ENCODE measurements around the gene MCC.

DNA sequence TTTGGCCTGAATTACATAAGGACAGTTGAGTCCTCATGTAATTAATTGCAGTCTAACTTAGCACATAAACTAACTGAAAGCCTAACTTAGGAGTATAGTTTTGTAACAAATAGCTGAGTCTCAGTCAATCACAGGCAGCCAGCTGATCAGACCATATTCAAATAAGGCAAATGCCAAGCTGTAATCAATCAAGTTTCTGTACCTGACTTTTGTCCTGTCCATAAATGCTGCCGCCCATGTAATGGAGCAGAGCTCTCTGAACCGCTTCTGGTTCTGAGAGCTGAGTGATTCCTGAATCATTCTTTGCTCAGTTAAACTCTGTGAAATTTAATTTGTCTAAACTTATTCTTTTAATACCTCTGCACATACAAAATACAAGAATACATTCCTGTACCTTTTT lies 158.3 kb downstream of the MCC start:
- TF ChIP-seq POLR2A (IDR thresholded peaks at IDR 0.05; ENCODE audit: low read depth, low read length), result no peak
- no peak for TF ChIP-seq TAF1 (IDR thresholded peaks at IDR 0.05; ENCODE audit: low read depth, low read length)

Data from GM12891 (cell line).